Glutamatergic neuron (in vitro differentiated cells): Measurements from ENCODE around the gene OR4E2. TPM values are rescaled to one million over a fixed set of nuclear protein-coding genes. Genes with fewer than 3 reads are reported as not detected.
"Not testable (repeated sequence)": the region's sequence is repeated elsewhere in the genome, so short reads cannot be mapped to it uniquely, and the experiment has no call there.

ENCODE experiments used
- DNase-seq: peaks from one replicate; pipeline ENCODE4 v3.0.0; 2022
- H3K27ac Mint-ChIP-seq: one replicate; pipeline ENCODE4 v1.8.0; 2020; ENCODE audit warnings: mild to moderate bottlenecking, mixed read lengths, inconsistent platforms; ENCODE audit not compliant: unreplicated experiment
- H3K27me3 Mint-ChIP-seq: one replicate; pipeline ENCODE4 v1.8.0; 2020; ENCODE audit warnings: mild to moderate bottlenecking, moderate library complexity, mixed read lengths, inconsistent platforms; ENCODE audit not compliant: unreplicated experiment
- H3K36me3 Mint-ChIP-seq: one replicate; pipeline ENCODE4 v1.8.0; 2020; ENCODE audit warnings: mild to moderate bottlenecking, mixed read lengths, inconsistent platforms; ENCODE audit not compliant: unreplicated experiment
- H3K4me1 Mint-ChIP-seq: one replicate; pipeline ENCODE4 v1.8.0; 2020; ENCODE audit warnings: mild to moderate bottlenecking, low read depth, mixed read lengths, inconsistent platforms; ENCODE audit not compliant: unreplicated experiment
- H3K4me3 Mint-ChIP-seq: one replicate; pipeline ENCODE4 v1.8.0; 2020; ENCODE audit warnings: mild to moderate bottlenecking, mixed read lengths, inconsistent platforms; ENCODE audit not compliant: unreplicated experiment
- H3K9me3 Mint-ChIP-seq: one replicate; pipeline ENCODE4 v1.8.0; 2020; ENCODE audit warnings: mild to moderate bottlenecking, moderate library complexity, mixed read lengths, inconsistent platforms; ENCODE audit not compliant: unreplicated experiment
- CTCF ChIP-seq: fragments of 200-600 bp; sonication (generic); IDR thresholded peaks from one replicate; pipeline ENCODE4 v1.5.0; 2021; ENCODE audit not compliant: partially characterized antibody, unreplicated experiment
- total RNA-seq: library from RNA; stranded (reverse); fragmentation: NEBNext Ultra II Directional; extraction: Animal tissue kit (Norgen Biotek cat#: 25700); gene quantifications from one replicate; pipeline ENCODE4 v1.2.1, GENCODE V29; 2021; ENCODE audit not compliant: unreplicated experiment

The OR4E2 gene
- total RNA-seq, 1 donor from 2014 or later: not detected

- Mint-ChIP-seq H3K36me3 (no peaks in the 10 kb centered on the region), H3K4me1 (no peaks in the 10 kb centered on the region), H3K27ac (no peak overlapping the region), H3K9me3 (peaks cover 3% of the 10 kb centered on the region), H3K4me3 (no peak overlapping the region), H3K27me3 (peaks cover 2% of the 10 kb centered on the region)
- DNase-seq: no peak
- TF ChIP-seq CTCF: no peak
These were observed 32.8 kb downstream of the OR4E2 start for GRCh38 chr14:21686468-21686867.

- H3K9me3 Mint-ChIP-seq: peaks cover 5% of the 10 kb centered on the region
- TF ChIP-seq CTCF: no peak
- no peaks in the 10 kb centered on the region for H3K36me3 Mint-ChIP-seq
- H3K27ac Mint-ChIP-seq: no peak overlapping the region
- no peaks in the 10 kb centered on the region for H3K4me1 Mint-ChIP-seq
- H3K27me3 Mint-ChIP-seq: no peaks in the 10 kb centered on the region
- no peak overlapping the region for H3K4me3 Mint-ChIP-seq
- DNase-seq: no peak
These were observed 40.8 kb downstream of the OR4E2 start for GRCh38 chr14:21694425-21694824.

- not testable (repeated sequence) for H3K27me3 Mint-ChIP-seq, H3K27ac Mint-ChIP-seq, H3K36me3 Mint-ChIP-seq
These were observed 44.0 kb downstream of the OR4E2 start for GRCh38 chr14:21697662-21698061.

GRCh38 chr14:21698538-21698937, 44.9 kb downstream of the OR4E2 start:
- DNase-seq, H3K4me1 Mint-ChIP-seq, H3K36me3 Mint-ChIP-seq, H3K9me3 Mint-ChIP-seq, H3K27me3 Mint-ChIP-seq, H3K4me3 Mint-ChIP-seq, H3K27ac Mint-ChIP-seq: not testable (repeated sequence)

More at GRCh38 chr14:21697662-21698061, 44.0 kb downstream of the OR4E2 start:
- H3K9me3 Mint-ChIP-seq, DNase-seq, H3K4me1 Mint-ChIP-seq, H3K4me3 Mint-ChIP-seq: not testable (repeated sequence)

- H3K4me1 Mint-ChIP-seq: no peaks in the 10 kb centered on the region
- TF ChIP-seq CTCF: no peak
- H3K4me3 Mint-ChIP-seq: no peak overlapping the region
- H3K36me3 Mint-ChIP-seq: no peaks in the 10 kb centered on the region
- no peak for DNase-seq
- H3K9me3 Mint-ChIP-seq: peaks cover 6% of the 10 kb centered on the region
- no peak overlapping the region for H3K27ac Mint-ChIP-seq
- H3K27me3 Mint-ChIP-seq: no peaks in the 10 kb centered on the region
These were observed 45.9 kb downstream of the OR4E2 start for GRCh38 chr14:21699551-21699950.

GRCh38 chr14:21702316-21702715, 48.7 kb downstream of the OR4E2 start:
- H3K27me3 Mint-ChIP-seq: no peaks in the 10 kb centered on the region
- H3K4me3 Mint-ChIP-seq: no peak overlapping the region
- peaks cover 4% of the 10 kb centered on the region for H3K9me3 Mint-ChIP-seq
- no peak overlapping the region for H3K27ac Mint-ChIP-seq
- no peak for TF ChIP-seq CTCF
- no peaks in the 10 kb centered on the region for H3K4me1 Mint-ChIP-seq
- no peak for DNase-seq
- no peaks in the 10 kb centered on the region for H3K36me3 Mint-ChIP-seq
